Erythroblast (primary cell): Measurements from ENCODE around the gene MAST4.

ENCODE experiments used
- GATA1 ChIP-seq: IDR thresholded peaks from 2 replicates; pipeline ENCODE4 v1.6.1; 2011; ENCODE audit warnings: low read depth, mild to moderate bottlenecking, control low read depth, low read length, moderate library complexity
- POLR2A ChIP-seq: IDR thresholded peaks from 2 replicates; pipeline ENCODE4 v1.6.1; 2011; ENCODE audit warnings: mild to moderate bottlenecking, low read length

GRCh38 chr5:67042176-67043003 lies 446.2 kb downstream of the MAST4 start:
- TF ChIP-seq POLR2A: no peak
- TF ChIP-seq GATA1: no peak
